Subcutaneous adipose tissue (tissue), 4 donors: Measurements from ENCODE around the gene ARIH2. TPM values are rescaled to one million over a fixed set of nuclear protein-coding genes. Genes with fewer than 3 reads are reported as not detected.

Source experiments
- CTCF ChIP-seq: fragments of 450-650 bp; IDR thresholded peaks from one replicate; pipeline ENCODE4 v1.5.1; 2016; ENCODE audit warnings: low read depth, mild to moderate bottlenecking, control low read depth, antibody characterized with exemption, moderate library complexity
- total RNA-seq, 4 donors: library from RNA; depleted of rRNA; stranded (reverse); fragments of >200 nt; gene quantifications; one replicate each; pipeline ENCODE4 v1.1.0, GENCODE V29; 2016

The ARIH2 gene
- total RNA-seq, 4 donors from 2014 or later: 63.4 to 110 (median 80.2) TPM

GRCh38 chr3:48891606-48892005 is 27.0 kb upstream of the ARIH2 start:
- TF ChIP-seq CTCF: no peak

GRCh38 chr3:48894516-48894915 is 24.1 kb upstream of the ARIH2 start:
- no peak for TF ChIP-seq CTCF

GRCh38 chr3:48896936-48897335 is 21.7 kb upstream of the ARIH2 start:
- TF ChIP-seq CTCF: no peak

GRCh38 chr3:48897460-48898376 is 20.9 kb upstream of the ARIH2 start:
- TF ChIP-seq CTCF: no peak

GRCh38 chr3:48898383-48899234 is 20.0 kb upstream of the ARIH2 start, which contains the start of gene SLC25A20:
Gene SLC25A20 (minus strand): TSS chr3:48898882. CDS start chr3:48898794, 88 bp downstream.
- no peak for TF ChIP-seq CTCF

- TF ChIP-seq CTCF: no peak
These were observed 19.4 kb upstream of the ARIH2 start for GRCh38 chr3:48899273-48899672.

GRCh38 chr3:48915296-48915695 is 3.3 kb upstream of the ARIH2 start:
- TF ChIP-seq CTCF: no peak
